HEK293 (cell line): ENCODE results near the gene ANKRD65.

ENCODE experiments used
- CTCF ChIA-PET: fragments of 350-600 bp; formaldehyde crosslinking; extraction: SDS; loops from one replicate; lab custom pipeline; 2021; ENCODE audit warnings: antibody characterized with exemption; lab: Yijun Ruan, JAX
- POLR2A ChIA-PET: fragments of 300-600 bp; formaldehyde crosslinking; extraction: SDS; loops from one replicate; lab custom pipeline; 2020; ENCODE audit warnings: antibody characterized with exemption, inconsistent platforms; lab: Yijun Ruan, JAX
- H3K27ac ChIP-seq: fragments of 200-500 bp; sonication (Bioruptor generic); 2 replicates; pipeline ENCODE4 v1.5.1; 2014; ENCODE audit warnings: low read depth, low read length, control low read depth, inconsistent platforms; ENCODE audit errors: extremely low read depth
- H3K36me3 ChIP-seq, 2 experiments: fragments of 200-500 bp in 1 of 2; sonication (Bioruptor generic) in 1 of 2; 1 replicate in 1 of 2; 2 replicates in 1 of 2; pipeline ENCODE4 v1.5.1; 2014 to 2017; ENCODE audit warnings: inconsistent platforms in 2 of 2, low read length in 2 of 2; ENCODE audit not compliant: control insufficient read depth in 2 of 2, insufficient read depth in 1 of 2
- H3K4me1 ChIP-seq: fragments of 200-500 bp; sonication (Bioruptor generic); 2 replicates; pipeline ENCODE4 v1.5.1; 2014; ENCODE audit warnings: mild to moderate bottlenecking, low read length, inconsistent platforms; ENCODE audit not compliant: control insufficient read depth, insufficient read depth
- H3K4me3 ChIP-seq: 2 replicates; pipeline ENCODE4 v1.5.1; 2011; ENCODE audit warnings: low read depth, mild to moderate bottlenecking, control low read depth, low read length, moderate library complexity
- H3K9me3 ChIP-seq: fragments of 200-500 bp; sonication (Bioruptor generic); 2 replicates; pipeline ENCODE4 v1.5.1; 2014; ENCODE audit warnings: low read depth, low read length, inconsistent platforms; ENCODE audit not compliant: control insufficient read depth, insufficient read depth
- BCL11B ChIP-seq: fragments of 450-650 bp; formaldehyde crosslinking; IDR thresholded peaks from 2 replicates; pipeline ENCODE4 v1.5.1; 2016; ENCODE audit warnings: low read depth, missing biosample characterization, missing genetic modification characterization
- EGR2 ChIP-seq: fragments of 450-650 bp; formaldehyde crosslinking; IDR thresholded peaks from 2 replicates; pipeline ENCODE4 v1.5.1; 2016; ENCODE audit warnings: low read depth, missing biosample characterization, missing genetic modification characterization
- ELK4 ChIP-seq: IDR thresholded peaks from 2 replicates; pipeline ENCODE4 v1.6.1; 2011; ENCODE audit warnings: mild to moderate bottlenecking, low read depth, low read length, borderline replicate concordance
- GLI2 ChIP-seq: fragments of 450-650 bp; formaldehyde crosslinking; IDR thresholded peaks from 2 replicates; pipeline ENCODE4; 2017; ENCODE audit warnings: missing biosample characterization, missing genetic modification characterization, low read depth, borderline replicate concordance
- GLIS1 ChIP-seq: fragments of 450-650 bp; formaldehyde crosslinking; IDR thresholded peaks from 2 replicates; pipeline ENCODE4 v1.5.1; 2016; ENCODE audit warnings: missing biosample characterization, missing genetic modification characterization
- GLIS2 ChIP-seq: fragments of 450-650 bp; formaldehyde crosslinking; IDR thresholded peaks from 2 replicates; pipeline ENCODE4 v1.5.1; 2016; ENCODE audit warnings: missing biosample characterization, missing genetic modification characterization
- HOXC10 ChIP-seq: sonication (generic); formaldehyde crosslinking; IDR thresholded peaks from 2 replicates; pipeline ENCODE4 v1.8.1; 2023; ENCODE audit warnings: mild to moderate bottlenecking, missing genetic modification reagents
- KLF17 ChIP-seq: fragments of 450-650 bp; formaldehyde crosslinking; IDR thresholded peaks from 2 replicates; pipeline ENCODE4 v1.5.1; 2016; ENCODE audit warnings: missing biosample characterization, missing genetic modification characterization
- KLF8 ChIP-seq: fragments of 450-650 bp; formaldehyde crosslinking; IDR thresholded peaks from 2 replicates; pipeline ENCODE4 v1.5.1; 2016; ENCODE audit warnings: missing biosample characterization, missing genetic modification characterization
- MZF1 ChIP-seq: fragments of 450-650 bp; formaldehyde crosslinking; IDR thresholded peaks from 2 replicates; pipeline ENCODE4 v1.5.1; 2017; ENCODE audit warnings: missing biosample characterization, missing genetic modification characterization, borderline replicate concordance
- PRDM1 ChIP-seq: fragments of 450-650 bp; formaldehyde crosslinking; IDR thresholded peaks from 2 replicates; pipeline ENCODE4; 2016; ENCODE audit warnings: missing biosample characterization, missing genetic modification characterization
- SCRT1 ChIP-seq: fragments of 450-650 bp; formaldehyde crosslinking; IDR thresholded peaks from 2 replicates; pipeline ENCODE4 v1.5.1; 2016; ENCODE audit warnings: missing biosample characterization, missing genetic modification characterization, borderline replicate concordance
- SP2 ChIP-seq: fragments of 450-650 bp; formaldehyde crosslinking; IDR thresholded peaks from 2 replicates; pipeline ENCODE4 v1.5.1; 2016; ENCODE audit warnings: missing biosample characterization, missing genetic modification characterization
- SP3 ChIP-seq: fragments of 450-650 bp; formaldehyde crosslinking; IDR thresholded peaks from 2 replicates; pipeline ENCODE4 v1.5.1; 2016; ENCODE audit warnings: missing biosample characterization, missing genetic modification characterization
- ZBTB20 ChIP-seq: fragments of 450-650 bp; formaldehyde crosslinking; IDR thresholded peaks from 2 replicates; pipeline ENCODE4 v1.5.1; 2016; ENCODE audit warnings: missing biosample characterization, missing genetic modification characterization
- ZBTB7A ChIP-seq: fragments of 450-650 bp; formaldehyde crosslinking; IDR thresholded peaks from 2 replicates; pipeline ENCODE4 v1.5.1; 2016; ENCODE audit warnings: low read depth, missing biosample characterization, missing genetic modification characterization
- ZFP37 ChIP-seq: fragments of 450-650 bp; formaldehyde crosslinking; IDR thresholded peaks from 2 replicates; pipeline ENCODE4 v1.5.1; 2016; ENCODE audit warnings: missing biosample characterization, missing genetic modification characterization
- ZFP69B ChIP-seq: fragments of 450-650 bp; formaldehyde crosslinking; IDR thresholded peaks from 2 replicates; pipeline ENCODE4 v1.5.1; 2016; ENCODE audit warnings: missing biosample characterization, missing genetic modification characterization
- ZNF10 ChIP-seq: fragments of 450-650 bp; formaldehyde crosslinking; IDR thresholded peaks from 2 replicates; pipeline ENCODE4 v1.5.1; 2017; ENCODE audit warnings: missing biosample characterization, missing genetic modification characterization
- ZNF133 ChIP-seq: fragments of 450-650 bp; formaldehyde crosslinking; IDR thresholded peaks from 2 replicates; pipeline ENCODE4 v1.5.1; 2016; ENCODE audit warnings: missing biosample characterization, missing genetic modification characterization
- ZNF184 ChIP-seq: fragments of 450-650 bp; IDR thresholded peaks from 2 replicates; pipeline ENCODE4 v1.5.1; 2018; ENCODE audit warnings: missing biosample characterization, mild to moderate bottlenecking, missing genetic modification characterization
- ZNF311 ChIP-seq: fragments of 450-650 bp; formaldehyde crosslinking; IDR thresholded peaks from 2 replicates; pipeline ENCODE4 v1.5.1; 2017; ENCODE audit warnings: missing biosample characterization, missing genetic modification characterization, borderline replicate concordance
- ZNF335 ChIP-seq: fragments of 450-650 bp; formaldehyde crosslinking; conservative IDR thresholded peaks from 2 replicates; pipeline ENCODE4 v1.5.1; 2016; ENCODE audit warnings: missing biosample characterization, missing genetic modification characterization
- ZNF366 ChIP-seq: fragments of 450-650 bp; formaldehyde crosslinking; conservative IDR thresholded peaks from 2 replicates; pipeline ENCODE4 v1.5.1; 2016; ENCODE audit warnings: missing biosample characterization, missing genetic modification characterization
- ZNF423 ChIP-seq: fragments of 450-650 bp; formaldehyde crosslinking; IDR thresholded peaks from 2 replicates; pipeline ENCODE4 v1.5.1; 2016; ENCODE audit warnings: missing biosample characterization, missing genetic modification characterization
- ZNF426 ChIP-seq: fragments of 450-650 bp; formaldehyde crosslinking; IDR thresholded peaks from 2 replicates; pipeline ENCODE4 v1.5.1; 2017; ENCODE audit warnings: missing biosample characterization, missing genetic modification characterization, mild to moderate bottlenecking, inconsistent platforms, moderate library complexity
- ZNF449 ChIP-seq: fragments of 450-650 bp; formaldehyde crosslinking; IDR thresholded peaks from 2 replicates; pipeline ENCODE4 v1.5.1; 2017; ENCODE audit warnings: missing biosample characterization, mild to moderate bottlenecking, missing genetic modification characterization, moderate library complexity
- ZNF473 ChIP-seq: fragments of 450-650 bp; formaldehyde crosslinking; IDR thresholded peaks from 2 replicates; pipeline ENCODE4 v1.5.1; 2017; ENCODE audit warnings: missing biosample characterization, missing genetic modification characterization
- ZNF548 ChIP-seq: fragments of 450-650 bp; formaldehyde crosslinking; IDR thresholded peaks from 2 replicates; pipeline ENCODE4 v1.5.1; 2016; ENCODE audit warnings: missing biosample characterization, missing genetic modification characterization
- ZNF585B ChIP-seq: fragments of 450-650 bp; formaldehyde crosslinking; IDR thresholded peaks from 2 replicates; pipeline ENCODE4 v1.5.1; 2016; ENCODE audit warnings: missing biosample characterization, missing genetic modification characterization
- ZNF600 ChIP-seq: fragments of 450-650 bp; formaldehyde crosslinking; IDR thresholded peaks from 2 replicates; pipeline ENCODE4 v1.5.1; 2016; ENCODE audit warnings: missing biosample characterization, missing genetic modification characterization

Gene ANKRD65

GRCh38 chr1:1400576-1401456 is 20.3 kb downstream of the ANKRD65 start:
- ChIA-PET CTCF (interaction anchor here (0.9 to 1.9 kb wide), 4 partner anchors 9 to 104 kb away, joined by 3 to 9 read pairs (median 4); no protein-coding TSS in a partner anchor), POLR2A (interaction anchor here (0.8 to 2.9 kb wide), 7 partner anchors 9 to 104 kb away, joined by 3 to 36 read pairs (median 4); partner anchors contain the start of gene AURKAIP1)
- Histone ChIP-seq H3K4me3 (peak overlapping the region; percentile 63), H3K27ac (peak overlapping the region; percentile 56; the same call in 1 of the 2 replicates), H3K4me1 (no peaks in the 10 kb centered on the region), H3K9me3 (no peaks in the 10 kb centered on the region), H3K36me3 (peaks cover 22 to 84% of the 10 kb centered on the region in 2 experiments; a peak in 2 of 3 replicates)
- TF ChIP-seq ZNF366 (tag by site-specific recombination) (no peak), ZNF10 (tag by site-specific recombination) (0 out of 2 replicates have a peak, but pooled peaks have one; percentile 61), ZNF600 (tag by site-specific recombination) (peak; percentile 36; the same call in 1 of the 2 replicates), GLIS2 (tag by site-specific recombination) (peak; percentile 54; the same call in 1 of the 2 replicates), GLIS1 (0 out of 2 replicates have a peak, but pooled peaks have one; percentile 15), SP2 (tag by site-specific recombination) (peak; percentile 42), BCL11B (no peak)

- Histone ChIP-seq H3K36me3 (peaks cover 21 to 84% of the 10 kb centered on the region in 2 experiments; a peak in 2 of 3 replicates), H3K27ac (peak overlapping the region; percentile 56), H3K4me1 (no peaks in the 10 kb centered on the region), H3K4me3 (peak overlapping the region; percentile 63), H3K9me3 (no peaks in the 10 kb centered on the region)
- ChIA-PET CTCF (interaction anchor here (0.9 to 1.5 kb wide), 5 partner anchors 8 to 105 kb away, joined by 3 to 6 read pairs (median 4); no protein-coding TSS in a partner anchor), POLR2A (interaction anchor here (0.8 to 2.9 kb wide), 10 partner anchors 9 to 105 kb away, joined by 3 to 36 read pairs (median 4); partner anchors contain the start of gene AURKAIP1)
- no peak for TF ChIP-seq GLI2 (tag by site-specific recombination)
- TF ChIP-seq ZNF585B = no peak
- no peak; the same call in 1 of the 2 replicates for TF ChIP-seq ZFP69B (tag by site-specific recombination)
- no peak for TF ChIP-seq KLF8
- no peak for TF ChIP-seq ZNF311 (tag by site-specific recombination)
- TF ChIP-seq ZNF184 (tag by site-specific recombination) = no peak
- peak; percentile 28 for TF ChIP-seq KLF17
- TF ChIP-seq ZNF548 (tag by site-specific recombination) = no peak
- no peak for TF ChIP-seq ZNF473 (tag by site-specific recombination)
- TF ChIP-seq MZF1 = peak; percentile 52; the same call in 1 of the 2 replicates
- TF ChIP-seq SP3 (tag by site-specific recombination) = no peak
- TF ChIP-seq EGR2 (tag by site-specific recombination) = no peak
- no peak for TF ChIP-seq ZNF133
- TF ChIP-seq ZNF423 (tag by site-specific recombination) = no peak
- no peak for TF ChIP-seq ZNF426 (tag by site-specific recombination)
- TF ChIP-seq HOXC10 (CRISPR knock-in tag) = no peak
- peak; percentile 78 for TF ChIP-seq ZNF335 (tag by site-specific recombination)
- 0 out of 2 replicates have a peak, but pooled peaks have one; percentile 46 for TF ChIP-seq ZBTB7A (tag by site-specific recombination)
- TF ChIP-seq ZBTB20 = peak; percentile 45
- TF ChIP-seq ZNF449 (tag by site-specific recombination) = no peak
- TF ChIP-seq ZFP37 (tag by site-specific recombination) = 0 out of 2 replicates have a peak, but pooled peaks have one; percentile 20
- no peak for TF ChIP-seq PRDM1
- no peak for TF ChIP-seq ELK4
- TF ChIP-seq SCRT1 (tag by site-specific recombination) = peak; percentile 89; the same call in 1 of the 2 replicates
These were observed 21.1 kb downstream of the ANKRD65 start for GRCh38 chr1:1399872-1400575.
